AML-193 (cell line): Measurements from ENCODE around the gene TRIM38.

Experiments used
- DNase-seq, 2 experiments: peaks; one replicate each; lab custom pipeline; 2025; lab: John Stamatoyannopoulos, UW

Gene TRIM38

GRCh38 chr6:26026833-26027490, 64.4 kb downstream of the TRIM38 start:
- DNase-seq = peak; percentile 95 to 97

GRCh38 chr6:26027491-26028211, 65.0 kb downstream of the TRIM38 start:
- no peak for DNase-seq

GRCh38 chr6:26028212-26028745, 65.7 kb downstream of the TRIM38 start:
- DNase-seq = no peak

- DNase-seq = no peak
Observed at GRCh38 chr6:26028746-26029569, 66.4 kb downstream of the TRIM38 start.

- no peak for DNase-seq
Observed at GRCh38 chr6:26029570-26029856, 66.9 kb downstream of the TRIM38 start.

- peak in 1 of 2 experiments; percentile 38 for DNase-seq
Observed at GRCh38 chr6:26029857-26030653, 67.5 kb downstream of the TRIM38 start.

- DNase-seq = peak; percentile 75 to 81
Observed at GRCh38 chr6:26030716-26031115, 68.1 kb downstream of the TRIM38 start.

GRCh38 chr6:26031151-26031594, 68.6 kb downstream of the TRIM38 start:
- DNase-seq = peak; percentile 75 to 81

- DNase-seq = peak; percentile 99 to 100
Observed at GRCh38 chr6:26031595-26032339, 69.2 kb downstream of the TRIM38 start.

- peak; percentile 52 to 74 for DNase-seq
Observed at GRCh38 chr6:26032340-26033084, 69.9 kb downstream of the TRIM38 start.

- peak; percentile 99 for DNase-seq
Observed at GRCh38 chr6:26033085-26033940, 70.7 kb downstream of the TRIM38 start.

- no peak for DNase-seq
Observed at GRCh38 chr6:26033941-26034354, 71.3 kb downstream of the TRIM38 start.

- DNase-seq = no peak
Observed at GRCh38 chr6:26034905-26035304, 72.3 kb downstream of the TRIM38 start.
